H1 (cell line): ENCODE data around the gene MARCHF2. TPM values are rescaled to one million over a fixed set of nuclear protein-coding genes. Genes with fewer than 3 reads are reported as not detected.

Experiments
- CTCF ChIA-PET: fragments of 300-600 bp; sonication (Branson Sonifier 250); formaldehyde crosslinking; loops from one replicate; lab custom pipeline; 2021; ENCODE audit not compliant: partially characterized antibody; lab: Charles Lee
- POLR2A ChIA-PET: fragments of 300-600 bp; sonication (Branson Sonifier 250); formaldehyde crosslinking; loops from one replicate; lab custom pipeline; 2021; ENCODE audit warnings: inconsistent platforms; ENCODE audit not compliant: partially characterized antibody; lab: Charles Lee
- DNase-seq, 2 experiments: peaks; one replicate each; pipeline versions ENCODE4 v3.0.0 to v3.0.0-alpha.2; 2010 to 2022; ENCODE audit warnings: low spot score in 2 of 2, low read depth in 1 of 2, mixed read lengths in 1 of 2
- FAIRE-seq: peaks from 2 replicates; lab custom pipeline; 2011; peaks lifted over from hg19 to GRCh38; lab: Jason Lieb, UNC
- H2AFZ ChIP-seq: 2 replicates; pipeline ENCODE4 v1.8.1; 2012; ENCODE audit warnings: low read length, inconsistent platforms
- H2AK5ac ChIP-seq: 2 replicates; pipeline ENCODE4 v1.6.1; 2013; ENCODE audit warnings: low read depth, low read length
- H2BK120ac ChIP-seq: replicated peaks from 2 replicates; pipeline ENCODE3; 2013; ENCODE audit warnings: low read depth, low read length, inconsistent platforms
- H2BK12ac ChIP-seq: 2 replicates; pipeline ENCODE4 v1.6.1; 2013; ENCODE audit warnings: low read depth, low read length
- H2BK15ac ChIP-seq: 2 replicates; pipeline ENCODE4 v1.6.1; 2013; ENCODE audit warnings: low read length
- H2BK20ac ChIP-seq: 2 replicates; pipeline ENCODE4 v1.6.1; 2013; ENCODE audit warnings: low read length
- H2BK5ac ChIP-seq: 2 replicates; pipeline ENCODE4 v1.6.1; 2013; ENCODE audit warnings: low read depth, low read length
- H3K14ac ChIP-seq: 2 replicates; pipeline ENCODE4 v1.6.1; 2013; ENCODE audit warnings: inconsistent platforms; ENCODE audit not compliant: insufficient read length
- H3K18ac ChIP-seq: 2 replicates; pipeline ENCODE4 v1.6.1; 2013; ENCODE audit warnings: low read length; ENCODE audit errors: extremely low read depth
- H3K23ac ChIP-seq: 2 replicates; pipeline ENCODE4 v1.6.1; 2013; ENCODE audit warnings: inconsistent platforms; ENCODE audit not compliant: insufficient read length
- H3K23me2 ChIP-seq: 2 replicates; pipeline ENCODE4 v1.6.1; 2013; ENCODE audit warnings: low read depth, low read length
- H3K27ac ChIP-seq: 2 replicates; pipeline ENCODE4 v1.6.1; 2011; ENCODE audit warnings: low read depth, low read length, inconsistent platforms
- H3K27me3 ChIP-seq, 4 experiments: replicated peaks in 1 of 4; 1 replicate in 1 of 4; 2 replicates in 3 of 4; pipeline versions ENCODE4 v1.6.1 to v1.8.1; 2011 to 2013; ENCODE audit warnings: low read length in 3 of 4, mild to moderate bottlenecking in 3 of 4, inconsistent platforms in 2 of 4, mixed read lengths in 2 of 4, moderate library complexity in 1 of 4; ENCODE audit not compliant: control insufficient read depth in 3 of 4, insufficient read depth in 3 of 4; ENCODE audit errors: extremely low read depth in 1 of 4
- H3K36me3 ChIP-seq, 4 experiments: 2 replicates each; pipeline versions ENCODE4 v1.6.1 to v1.8.1; 2011 to 2013; ENCODE audit warnings: mild to moderate bottlenecking in 4 of 4, low read length in 3 of 4, moderate library complexity in 2 of 4, control low read depth in 1 of 4, inconsistent platforms in 1 of 4; ENCODE audit not compliant: insufficient read depth in 4 of 4, control insufficient read depth in 2 of 4
- H3K4ac ChIP-seq: replicated peaks from 2 replicates; pipeline ENCODE3; 2013; ENCODE audit warnings: low read length, low read depth, mixed read lengths, inconsistent platforms; ENCODE audit not compliant: insufficient read length
- H3K4me1 ChIP-seq, 4 experiments: replicated peaks in 1 of 4; 1 replicate in 1 of 4; 2 replicates in 3 of 4; pipeline versions ENCODE4 v1.6.1 to v1.8.1; 2011 to 2013; ENCODE audit warnings: low read length in 3 of 4, inconsistent platforms in 2 of 4, mixed read lengths in 1 of 4; ENCODE audit not compliant: insufficient read depth in 4 of 4, control insufficient read depth in 3 of 4
- H3K4me2 ChIP-seq, 2 experiments: 2 replicates each; pipeline versions ENCODE4 v1.6.1 to v1.8.1; 2011 to 2013; ENCODE audit warnings: low read depth in 2 of 2, low read length in 2 of 2, control low read depth in 1 of 2, inconsistent platforms in 1 of 2, mild to moderate bottlenecking in 1 of 2; ENCODE audit not compliant: insufficient read depth in 1 of 2
- H3K4me3 ChIP-seq, 4 experiments: fragments of 200-600, 300-600 bp in 1 of 4; sonication (generic), shearing (Covaris generic), sonication (Bioruptor Twin) in 1 of 4; 2 replicates each; pipeline versions ENCODE4 v1.5.1 to v1.8.1; 2011 to 2016; ENCODE audit warnings: low read length in 4 of 4, low read depth in 3 of 4, control low read depth in 2 of 4, inconsistent platforms in 2 of 4, mild to moderate bottlenecking in 2 of 4, mixed read lengths in 1 of 4, moderate library complexity in 1 of 4; ENCODE audit not compliant: insufficient read depth in 2 of 4; ENCODE audit errors: extremely low read depth in 1 of 4
- H3K56ac ChIP-seq: replicated peaks from 2 replicates; pipeline ENCODE3; 2013; ENCODE audit warnings: low read depth, mild to moderate bottlenecking, mixed read lengths, low read length, inconsistent platforms; ENCODE audit not compliant: insufficient read length
- H3K79me1 ChIP-seq: 2 replicates; pipeline ENCODE4 v1.6.1; 2013; ENCODE audit warnings: low read depth, low read length, control low read depth
- H3K79me2 ChIP-seq, 2 experiments: 2 replicates each; pipeline versions ENCODE4 v1.6.1 to v1.8.1; 2012 to 2013; ENCODE audit warnings: low read length in 2 of 2, mild to moderate bottlenecking in 2 of 2, inconsistent platforms in 1 of 2; ENCODE audit not compliant: insufficient read depth in 2 of 2, control insufficient read depth in 1 of 2
- H3K9ac ChIP-seq, 4 experiments: replicated peaks in 1 of 4; 1 replicate in 1 of 4; 2 replicates in 3 of 4; pipeline versions ENCODE4 v1.6.1 to v1.8.1; 2011 to 2013; ENCODE audit warnings: low read depth in 3 of 4, low read length in 3 of 4, control low read depth in 2 of 4, mild to moderate bottlenecking in 2 of 4, moderate library complexity in 2 of 4, inconsistent platforms in 1 of 4; ENCODE audit errors: extremely low read depth in 1 of 4
- H3K9me3 ChIP-seq, 2 experiments: 2 replicates each; pipeline versions ENCODE4 v1.6.1 to v1.8.1; 2012 to 2013; ENCODE audit warnings: mild to moderate bottlenecking in 2 of 2, moderate library complexity in 2 of 2, control low read depth in 1 of 2, inconsistent platforms in 1 of 2, low read depth in 1 of 2, low read length in 1 of 2, mixed read lengths in 1 of 2; ENCODE audit not compliant: insufficient read depth in 2 of 2
- H4K20me1 ChIP-seq, 2 experiments: replicated peaks in 1 of 2; 2 replicates each; pipeline versions ENCODE3 to v1.8.1; 2011 to 2013; ENCODE audit warnings: inconsistent platforms in 2 of 2, low read length in 2 of 2, mild to moderate bottlenecking in 1 of 2; ENCODE audit not compliant: insufficient read depth in 2 of 2, control insufficient read depth in 1 of 2
- H4K5ac ChIP-seq: 2 replicates; pipeline ENCODE4 v1.6.1; 2013; ENCODE audit warnings: low read length, low read depth, mixed read lengths, inconsistent platforms; ENCODE audit not compliant: insufficient read length
- H4K8ac ChIP-seq: 2 replicates; pipeline ENCODE4 v1.8.0; 2013; ENCODE audit warnings: mild to moderate bottlenecking, moderate library complexity, low read length, inconsistent platforms; ENCODE audit not compliant: insufficient read depth; ENCODE audit errors: extremely low read depth
- H4K91ac ChIP-seq: replicated peaks from 2 replicates; pipeline ENCODE3; 2013; ENCODE audit warnings: low read length, mixed read lengths, inconsistent platforms; ENCODE audit not compliant: insufficient read length
- EP300 ChIP-seq, 2 experiments: IDR thresholded peaks; 1 replicate in 1 of 2; 2 replicates in 1 of 2; pipeline ENCODE4 v1.6.1; 2011 to 2012; ENCODE audit warnings: low read depth in 2 of 2, low read length in 2 of 2, mild to moderate bottlenecking in 2 of 2, borderline replicate concordance in 1 of 2, inconsistent platforms in 1 of 2, moderate library complexity in 1 of 2
- EZH2 ChIP-seq: fragments of 200-600 bp; sonication (generic); IDR thresholded peaks from 2 replicates; pipeline ENCODE4 v1.7.1; 2012; ENCODE audit warnings: low read depth, mild to moderate bottlenecking, moderate library complexity, low read length, inconsistent platforms; ENCODE audit not compliant: severe bottlenecking
- GTF2F1 ChIP-seq: IDR thresholded peaks from 2 replicates; pipeline ENCODE4 v1.6.1; 2012; ENCODE audit warnings: low read depth, low read length, improper control_type of control experiment, borderline replicate concordance
- HDAC2 ChIP-seq, 2 experiments: fragments of 300-600 bp in 1 of 2; sonication (generic) in 1 of 2; IDR thresholded peaks; 2 replicates each; pipeline ENCODE4 v1.6.1; 2011 to 2012; ENCODE audit warnings: low read depth in 2 of 2, low read length in 2 of 2, mild to moderate bottlenecking in 2 of 2, moderate library complexity in 2 of 2, borderline replicate concordance in 1 of 2, inconsistent platforms in 1 of 2
- HDAC6 ChIP-seq: IDR thresholded peaks from one replicate; pipeline ENCODE4 v1.7.1; 2012; ENCODE audit warnings: low read depth, mild to moderate bottlenecking, inconsistent platforms, low read length, moderate library complexity
- KDM4A ChIP-seq: IDR thresholded peaks from one replicate; pipeline ENCODE4 v1.7.1; 2012; ENCODE audit warnings: low read depth, mild to moderate bottlenecking, moderate library complexity, low read length, inconsistent platforms; ENCODE audit not compliant: severe bottlenecking
- MAX ChIP-seq: IDR thresholded peaks from 2 replicates; pipeline ENCODE4 v1.6.1; 2012; ENCODE audit warnings: inconsistent platforms
- POLR2A ChIP-seq, 2 experiments: IDR thresholded peaks; 1 replicate in 1 of 2; 2 replicates in 1 of 2; pipeline ENCODE4 v1.6.1; 2011; ENCODE audit warnings: low read depth in 2 of 2, low read length in 2 of 2, mild to moderate bottlenecking in 2 of 2; ENCODE audit errors: control extremely low read depth in 1 of 2
- RBBP5 ChIP-seq: IDR thresholded peaks from 2 replicates; pipeline ENCODE4 v1.7.1; 2012; ENCODE audit warnings: low read depth, mild to moderate bottlenecking, inconsistent platforms, low read length, moderate library complexity, borderline replicate concordance
- RXRA ChIP-seq: IDR thresholded peaks from 2 replicates; pipeline ENCODE4 v1.6.1; 2011; ENCODE audit warnings: low read depth, mild to moderate bottlenecking, low read length, moderate library complexity; ENCODE audit not compliant: insufficient read depth
- SAP30 ChIP-seq: fragments of 300-600 bp; sonication (generic); IDR thresholded peaks from 2 replicates; pipeline ENCODE4 v1.7.1; 2012; ENCODE audit warnings: low read length, moderate library complexity, mild to moderate bottlenecking, inconsistent platforms; ENCODE audit not compliant: insufficient read depth, insufficient replicate concordance
- SP4 ChIP-seq: IDR thresholded peaks from 2 replicates; pipeline ENCODE4 v1.6.1; 2012; ENCODE audit warnings: low read length, inconsistent platforms
- YY1 ChIP-seq: IDR thresholded peaks from 2 replicates; pipeline ENCODE4 v1.6.1; 2011; ENCODE audit warnings: low read depth, mild to moderate bottlenecking, low read length
- WGBS, 2 experiments: shearing (Covaris generic) in 1 of 2; methylation state at CpG; one replicate each; pipeline versions ENCODE4 v1.1.6 to v1.1.7; 2013 to 2015; ENCODE audit warnings: low lambda C conversion rate in 2 of 2, mixed read lengths in 2 of 2, inconsistent platforms in 1 of 2, low coverage in 1 of 2, missing lambda C conversion rate in 1 of 2; ENCODE audit not compliant: insufficient replicate concordance in 2 of 2, insufficient coverage in 1 of 2, insufficient read length in 1 of 2; ENCODE audit errors: extremely low coverage in 1 of 2, missing lambda C conversion rate in 1 of 2; 5-methylcytosine and 5-hydroxymethylcytosine counted together
- polyA plus RNA-seq, 7 experiments: library from polyadenylated mRNA; depleted of rRNA in 3 of 7; stranded (reverse) in 5 of 7; unstranded in 2 of 7; fragments of >200 nt in 5 of 7; fragments of 200-250 nt in 2 of 7; gene quantifications; 1 replicate in 5 of 7; 2 replicates in 1 of 7; 4 replicates in 1 of 7; pipeline versions ENCODE4 v1.2.1 to v1.2.3, GENCODE V29; 2011 to 2013; ENCODE audit warnings: missing spikeins in 2 of 7, mixed read lengths in 2 of 7
- total RNA-seq: library from RNA; stranded (reverse); fragmentation: NEBNext Ultra II Directional; extraction: Animal tissue kit (Norgen Biotek cat#: 25700); gene quantifications from 2 replicates; pipeline ENCODE4 v1.2.1, GENCODE V29; 2021

The MARCHF2 gene
- total and polyA plus RNA-seq, 2 of the 8 experiments (the other 6 are each of a cell fraction or from before 2014, with no cell fraction given), result 18.5 to 46.2 TPM

GRCh38 chr19:8468124-8468523 lies 55.0 kb downstream of the MARCHF2 start:
- Histone ChIP-seq H3K36me3 (peaks cover 56 to 99% (median 91%) of the 10 kb centered on the region in 4 experiments), H2BK12ac (no peak overlapping the region), H4K20me1 (peaks cover 17 to 35% of the 10 kb centered on the region in 2 experiments), H3K23me2 (no peaks in the 10 kb centered on the region), H4K91ac (no peak overlapping the region), H4K5ac (no peak overlapping the region), H3K9me3 (no peaks in the 10 kb centered on the region), H3K79me1 (peaks cover 20% of the 10 kb centered on the region), H2BK120ac (no peak overlapping the region)
- TF ChIP-seq HDAC2 (IDR thresholded peaks at IDR 0.05; ENCODE audit: borderline replicate concordance in 1 of 2, low read depth in 2 of 2, low read length in 2 of 2) (no peak), RXRA (no peak), SP4 (no peak), POLR2A (IDR thresholded peaks at IDR 0.05; ENCODE audit: control extremely low read depth in 1 of 2, low read depth in 2 of 2, low read length in 2 of 2) (no peak), MAX (no peak), SAP30 (no peak), EZH2 (no peak), KDM4A (no peak), RBBP5 (no peak), YY1 (no peak), GTF2F1 (no peak), HDAC6 (no peak), EP300 (IDR thresholded peaks at IDR 0.05; ENCODE audit: borderline replicate concordance in 1 of 2, low read depth in 2 of 2, low read length in 2 of 2) (no peak)
- TF ChIP-seq, all 59 proteins: peak for 0
- 92% methylated on average over 3 of the region's 3 CpGs; no CpG with 5 or more reads in 1 of the 2 experiments for WGBS, 2 experiments
- H2BK15ac ChIP-seq, result no peak overlapping the region
- H3K9ac ChIP-seq, result no peak overlapping the region
- H3K27ac ChIP-seq, result no peak overlapping the region
- FAIRE-seq (no peak), DNase-seq (no peak)
- H3K27me3 ChIP-seq, result no peaks in the 10 kb centered on the region
- no peak overlapping the region for H2BK20ac ChIP-seq
- no peak overlapping the region for H3K14ac ChIP-seq
- no peak overlapping the region for H3K18ac ChIP-seq
- H3K56ac ChIP-seq, result no peak overlapping the region
- H3K4ac ChIP-seq, result no peak overlapping the region
- no peaks in the 10 kb centered on the region for H3K4me1 ChIP-seq
- H2AK5ac ChIP-seq, result no peak overlapping the region
- H3K23ac ChIP-seq, result no peak overlapping the region
- no peak overlapping the region for H3K4me2 ChIP-seq
- ChIA-PET POLR2A (interaction anchor here (1.5 to 1.6 kb wide), 2 partner anchors 8 to 23 kb away, joined by 3 to 6 read pairs; partner anchors contain the start of gene HNRNPM), CTCF (interaction anchor here (0.8 to 1.5 kb wide), 2 partner anchors 18 to 113 kb away, joined by 4 to 5 read pairs; no protein-coding TSS in a partner anchor)
- H2BK5ac ChIP-seq, result no peak overlapping the region
- no peak overlapping the region for H3K4me3 ChIP-seq
- no peak overlapping the region for H4K8ac ChIP-seq
- no peak overlapping the region for H2AFZ ChIP-seq
- peaks cover 21 to 87% of the 10 kb centered on the region in 2 experiments for H3K79me2 ChIP-seq
